ENCODE measurements around the gene INTS1.

INTS1 gene

GRCh38 chr7:1541431-1542162 is 37.4 kb upstream of the INTS1 start:
- no peak for DNase-seq (ENCODE audit: low read depth)

GRCh38 chr7:1540776-1541271 is 36.6 kb upstream of the INTS1 start:
- DNase-seq (ENCODE audit: low read depth): no peak

- no peak for DNase-seq (ENCODE audit: low read depth)
These were observed 35.9 kb upstream of the INTS1 start for GRCh38 chr7:1539882-1540775.

GRCh38 chr7:1539181-1539881 is 35.1 kb upstream of the INTS1 start:
- DNase-seq (ENCODE audit: low read depth): no peak

GRCh38 chr7:1538544-1539180 is 34.5 kb upstream of the INTS1 start:
- no peak for DNase-seq (ENCODE audit: low read depth)

GRCh38 chr7:1537535-1538412 is 33.6 kb upstream of the INTS1 start:
- no peak for DNase-seq (ENCODE audit: low read depth)

- no peak for DNase-seq (ENCODE audit: low read depth)
These were observed 32.8 kb upstream of the INTS1 start for GRCh38 chr7:1536743-1537534.

- DNase-seq (ENCODE audit: low read depth): no peak
These were observed 32.2 kb upstream of the INTS1 start for GRCh38 chr7:1536455-1536742.

GRCh38 chr7:1535701-1536454 is 31.7 kb upstream of the INTS1 start:
- no peak for DNase-seq (ENCODE audit: low read depth)

- DNase-seq (ENCODE audit: low read depth): no peak
These were observed 30.9 kb upstream of the INTS1 start for GRCh38 chr7:1535100-1535458.

- DNase-seq (ENCODE audit: low read depth): no peak
These were observed 30.3 kb upstream of the INTS1 start for GRCh38 chr7:1534330-1535099.

GRCh38 chr7:1533547-1534329 is 29.5 kb upstream of the INTS1 start:
- no peak for DNase-seq (ENCODE audit: low read depth)

GRCh38 chr7:1533255-1533546 is 29.0 kb upstream of the INTS1 start:
- DNase-seq (ENCODE audit: low read depth): no peak

- no peak for DNase-seq (ENCODE audit: low read depth)
These were observed 28.5 kb upstream of the INTS1 start for GRCh38 chr7:1532456-1533254.

GRCh38 chr7:1531979-1532455 is 27.8 kb upstream of the INTS1 start:
- no peak for DNase-seq (ENCODE audit: low read depth)

GRCh38 chr7:1531263-1531978 is 27.2 kb upstream of the INTS1 start:
- no peak for DNase-seq (ENCODE audit: low read depth)

- DNase-seq (ENCODE audit: low read depth): no peak
These were observed 26.7 kb upstream of the INTS1 start for GRCh38 chr7:1530946-1531262.
